ENCODE data around the gene TMX1.

DNA sequence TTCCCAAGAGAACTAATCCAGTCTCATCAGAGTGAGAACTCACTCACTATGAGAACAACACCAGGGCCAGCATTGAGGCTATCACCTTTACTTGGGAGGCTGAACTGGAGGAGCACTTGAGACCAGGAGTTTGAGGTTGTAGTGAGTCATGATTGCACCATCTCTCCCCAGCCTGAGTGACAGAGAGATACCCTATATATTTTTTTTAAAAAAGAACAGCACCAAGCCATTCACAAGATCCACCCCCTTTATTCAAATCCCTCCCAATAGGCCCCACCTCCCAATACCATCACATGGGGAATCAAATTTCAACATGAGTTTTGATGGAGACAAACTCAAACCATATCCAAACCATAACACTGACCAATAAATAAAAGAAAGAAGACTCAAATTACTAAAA, 3.7 kb upstream of the TMX1 start:
- TF ChIP-seq EZH2 (IDR thresholded peaks at IDR 0.05; ENCODE audit: low read depth, low read length, severe bottlenecking) = no peak
- TF ChIP-seq CTBP2 (IDR thresholded peaks at IDR 0.05; ENCODE audit: borderline replicate concordance, insufficient read depth, insufficient read length, low read length) = no peak
- no peak for TF ChIP-seq EP300 (IDR thresholded peaks at IDR 0.05; ENCODE audit: borderline replicate concordance in 1 of 2, low read depth in 2 of 2, low read length in 2 of 2)
- TF ChIP-seq MAFK (IDR thresholded peaks at IDR 0.05; ENCODE audit: low read depth, low read length) = no peak
- TF ChIP-seq, protein P1, sequence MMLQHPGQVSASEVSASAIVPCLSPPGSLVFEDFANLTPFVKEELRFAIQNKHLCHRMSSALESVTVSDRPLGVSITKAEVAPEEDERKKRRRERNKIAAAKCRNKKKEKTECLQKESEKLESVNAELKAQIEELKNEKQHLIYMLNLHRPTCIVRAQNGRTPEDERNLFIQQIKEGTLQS (IDR thresholded peaks at IDR 0.05; ENCODE audit: insufficient read depth, low read depth, low read length) = no peak
- TF ChIP-seq TAF1 (IDR thresholded peaks at IDR 0.05; ENCODE audit: low read depth, low read length) = no peak
- TF ChIP-seq, protein P2, sequence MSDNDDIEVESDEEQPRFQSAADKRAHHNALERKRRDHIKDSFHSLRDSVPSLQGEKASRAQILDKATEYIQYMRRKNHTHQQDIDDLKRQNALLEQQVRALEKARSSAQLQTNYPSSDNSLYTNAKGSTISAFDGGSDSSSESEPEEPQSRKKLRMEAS (IDR thresholded peaks at IDR 0.05) = no peak
- TF ChIP-seq, protein P3, sequence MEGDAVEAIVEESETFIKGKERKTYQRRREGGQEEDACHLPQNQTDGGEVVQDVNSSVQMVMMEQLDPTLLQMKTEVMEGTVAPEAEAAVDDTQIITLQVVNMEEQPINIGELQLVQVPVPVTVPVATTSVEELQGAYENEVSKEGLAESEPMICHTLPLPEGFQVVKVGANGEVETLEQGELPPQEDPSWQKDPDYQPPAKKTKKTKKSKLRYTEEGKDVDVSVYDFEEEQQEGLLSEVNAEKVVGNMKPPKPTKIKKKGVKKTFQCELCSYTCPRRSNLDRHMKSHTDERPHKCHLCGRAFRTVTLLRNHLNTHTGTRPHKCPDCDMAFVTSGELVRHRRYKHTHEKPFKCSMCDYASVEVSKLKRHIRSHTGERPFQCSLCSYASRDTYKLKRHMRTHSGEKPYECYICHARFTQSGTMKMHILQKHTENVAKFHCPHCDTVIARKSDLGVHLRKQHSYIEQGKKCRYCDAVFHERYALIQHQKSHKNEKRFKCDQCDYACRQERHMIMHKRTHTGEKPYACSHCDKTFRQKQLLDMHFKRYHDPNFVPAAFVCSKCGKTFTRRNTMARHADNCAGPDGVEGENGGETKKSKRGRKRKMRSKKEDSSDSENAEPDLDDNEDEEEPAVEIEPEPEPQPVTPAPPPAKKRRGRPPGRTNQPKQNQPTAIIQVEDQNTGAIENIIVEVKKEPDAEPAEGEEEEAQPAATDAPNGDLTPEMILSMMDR (IDR thresholded peaks at IDR 0.05; ENCODE audit: control extremely low read depth in 1 of 3, insufficient read depth in 1 of 3, low read depth in 1 of 3, low read length in 3 of 3) = no peak
- TF ChIP-seq CREB1 (IDR thresholded peaks at IDR 0.05) = no peak
- TF ChIP-seq YY1 (IDR thresholded peaks at IDR 0.05; ENCODE audit: low read depth, low read length) = no peak

Measured in H1 (cell line).